Measurements from ENCODE around the gene TGFBR2.
A peak's percentile ranks its signal among the peaks of the same experiment; 100 is the strongest.
"Not testable (repeated sequence)": the region's sequence is repeated elsewhere in the genome, so short reads cannot be mapped to it uniquely, and the experiment has no call there.

Gene TGFBR2

DNA sequence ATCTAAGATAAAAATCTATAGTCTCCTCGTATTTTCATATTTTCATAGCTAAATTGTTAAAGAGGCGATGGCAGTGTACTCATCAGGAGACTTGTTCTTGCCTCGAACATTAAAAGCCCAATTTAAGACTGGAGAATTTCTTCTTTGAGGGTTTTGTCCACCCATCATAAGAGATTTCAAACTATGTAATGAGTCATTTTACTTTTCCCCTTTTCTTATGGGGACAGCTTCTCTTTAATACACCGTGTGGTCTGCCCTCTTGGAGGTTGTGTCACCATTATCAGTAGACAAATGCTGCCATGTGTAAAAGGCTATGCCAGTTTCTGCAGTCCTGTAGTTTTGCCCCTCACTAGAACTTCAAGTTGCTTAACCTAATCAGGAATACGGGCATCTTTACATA lies 16.9 kb downstream of the TGFBR2 start:
- Histone ChIP-seq H3K9ac (ENCODE audit: low read length) (no peak overlapping the region), H3K4me1 (ENCODE audit: control insufficient read depth, insufficient read depth, low read length) (peaks cover 28% of the 10 kb centered on the region)

DNA sequence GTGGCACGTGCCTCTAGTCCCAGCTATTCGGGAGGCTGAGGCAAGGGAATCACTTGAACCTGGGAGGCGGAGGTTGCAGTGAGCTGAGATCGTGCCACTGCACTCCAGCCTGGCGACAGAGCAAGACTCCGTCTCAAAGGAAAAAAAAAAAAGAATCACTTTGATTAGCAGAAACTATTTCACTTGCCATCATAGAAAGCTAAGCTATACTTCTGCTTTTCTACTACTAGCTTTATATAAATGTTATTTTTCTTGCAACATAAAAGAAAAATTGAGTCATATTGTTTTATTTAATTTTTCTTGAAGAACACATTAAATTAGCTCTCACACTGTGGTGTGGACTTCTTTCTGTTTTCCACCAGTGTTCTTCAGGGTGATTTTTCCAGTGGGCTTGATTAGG lies 18.1 kb downstream of the TGFBR2 start:
- peaks cover 38% of the 10 kb centered on the region for H3K4me1 ChIP-seq (ENCODE audit: control insufficient read depth, insufficient read depth, low read length)
- H3K9ac ChIP-seq (ENCODE audit: low read length); H3K9me3 ChIP-seq (ENCODE audit: control insufficient read depth, low read length); H3K36me3 ChIP-seq (ENCODE audit: control insufficient read depth, insufficient read depth, low read length); H3K4me3 ChIP-seq (ENCODE audit: low read length); H3K27me3 ChIP-seq (ENCODE audit: control insufficient read depth, insufficient read depth, low read length): not testable (repeated sequence)

More for the DNA sequence above, 16.9 kb downstream of the TGFBR2 start:
- H3K9me3 ChIP-seq (ENCODE audit: control insufficient read depth, low read length): no peaks in the 10 kb centered on the region
- H3K36me3 ChIP-seq (ENCODE audit: control insufficient read depth, insufficient read depth, low read length): peaks cover 4% of the 10 kb centered on the region
- no peaks in the 10 kb centered on the region for H3K27me3 ChIP-seq (ENCODE audit: control insufficient read depth, insufficient read depth, low read length)
- no peak overlapping the region for H3K4me3 ChIP-seq (ENCODE audit: low read length)

DNA sequence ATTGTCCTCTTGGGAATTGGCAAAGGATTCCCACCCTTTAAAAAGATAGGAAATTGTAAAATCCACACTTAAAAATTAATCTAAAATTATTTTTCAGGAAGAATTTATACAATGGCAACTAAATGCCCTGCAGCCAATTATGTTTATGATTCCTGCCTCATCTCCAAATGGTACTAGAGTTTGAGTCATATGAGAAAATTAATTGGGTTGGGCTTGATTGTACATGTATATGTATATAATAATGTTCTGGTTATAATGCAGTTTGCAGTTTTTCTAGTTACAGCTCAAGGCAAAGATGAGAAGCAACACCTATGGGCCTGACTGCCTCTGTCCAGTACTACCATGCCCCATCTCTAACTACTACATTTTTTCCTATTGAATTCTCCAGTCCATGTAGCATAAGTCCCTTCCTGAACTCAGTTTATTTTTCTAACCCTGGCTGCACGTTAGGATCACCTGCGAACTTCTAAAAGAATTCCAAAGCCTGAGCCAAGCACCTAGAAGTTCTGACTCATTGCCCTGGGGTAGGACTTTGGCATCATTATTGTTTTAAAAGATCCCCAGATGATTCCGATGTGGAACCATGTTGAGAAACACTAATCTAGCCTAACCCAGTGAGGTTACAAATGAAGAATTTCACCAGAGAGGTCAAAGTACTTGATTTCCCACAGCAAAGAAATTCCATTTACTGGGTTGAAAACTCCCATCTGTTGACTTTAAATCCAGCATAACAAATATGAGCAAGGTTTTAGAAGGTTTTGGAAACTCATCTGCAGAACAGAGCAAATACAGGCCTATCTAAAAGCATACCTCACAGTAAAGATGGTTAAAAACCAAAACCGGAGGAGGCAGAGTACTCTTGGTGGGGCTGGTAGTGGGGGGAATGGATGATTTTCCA lies 19.4 kb downstream of the TGFBR2 start:
- Histone ChIP-seq H3K4me1 (ENCODE audit: control insufficient read depth, insufficient read depth, low read length) (peaks cover 43% of the 10 kb centered on the region), H3K9me3 (ENCODE audit: control insufficient read depth, low read length) (no peaks in the 10 kb centered on the region), H3K9ac (ENCODE audit: low read length) (no peak overlapping the region), H3K36me3 (ENCODE audit: control insufficient read depth, insufficient read depth, low read length) (peaks cover 4% of the 10 kb centered on the region), H3K4me3 (ENCODE audit: low read length) (no peak overlapping the region), H3K27me3 (ENCODE audit: control insufficient read depth, insufficient read depth, low read length) (no peaks in the 10 kb centered on the region)

DNA sequence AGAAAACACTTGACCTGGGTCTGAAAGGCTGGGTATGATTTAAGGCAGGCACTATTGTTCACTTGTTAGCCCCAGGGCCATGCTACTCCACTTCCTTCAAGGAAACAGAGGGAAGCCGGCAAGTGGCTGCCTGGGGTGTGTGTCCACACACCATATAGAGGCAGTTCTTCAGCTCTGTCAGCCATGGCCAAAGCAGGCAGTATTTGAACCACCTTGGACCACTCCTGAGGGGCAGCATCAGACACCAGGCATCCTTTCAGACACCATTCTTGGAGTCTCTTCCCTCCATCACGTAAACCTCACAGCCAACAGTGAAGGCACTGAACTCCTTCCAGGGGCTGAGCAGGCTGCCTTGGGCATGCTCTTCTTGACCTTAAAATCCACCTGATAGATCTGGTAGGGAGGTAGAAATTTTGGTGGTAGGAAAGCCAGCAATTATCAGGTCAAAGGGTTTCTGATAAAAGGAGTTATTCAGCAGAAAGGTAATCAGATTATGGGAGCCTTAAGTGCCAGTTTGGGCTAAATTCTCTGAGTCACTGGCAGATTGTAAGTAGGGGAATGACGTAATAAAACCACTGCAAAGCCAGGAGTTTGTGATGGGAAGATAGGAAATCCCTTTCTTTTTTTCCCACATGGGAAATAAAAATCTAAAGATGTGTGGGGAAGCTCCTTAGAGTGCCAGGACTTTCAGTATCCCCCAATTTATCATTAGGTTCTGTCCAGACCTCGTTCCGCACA lies 20.2 kb downstream of the TGFBR2 start:
- Histone ChIP-seq H3K27me3 (ENCODE audit: control insufficient read depth, insufficient read depth, low read length) (no peaks in the 10 kb centered on the region), H3K9me3 (ENCODE audit: control insufficient read depth, low read length) (no peaks in the 10 kb centered on the region), H3K9ac (ENCODE audit: low read length) (no peak overlapping the region), H3K36me3 (ENCODE audit: control insufficient read depth, insufficient read depth, low read length) (peaks cover 4% of the 10 kb centered on the region), H3K4me3 (ENCODE audit: low read length) (no peak overlapping the region), H3K4me1 (ENCODE audit: control insufficient read depth, insufficient read depth, low read length) (peaks cover 43% of the 10 kb centered on the region)

DNA sequence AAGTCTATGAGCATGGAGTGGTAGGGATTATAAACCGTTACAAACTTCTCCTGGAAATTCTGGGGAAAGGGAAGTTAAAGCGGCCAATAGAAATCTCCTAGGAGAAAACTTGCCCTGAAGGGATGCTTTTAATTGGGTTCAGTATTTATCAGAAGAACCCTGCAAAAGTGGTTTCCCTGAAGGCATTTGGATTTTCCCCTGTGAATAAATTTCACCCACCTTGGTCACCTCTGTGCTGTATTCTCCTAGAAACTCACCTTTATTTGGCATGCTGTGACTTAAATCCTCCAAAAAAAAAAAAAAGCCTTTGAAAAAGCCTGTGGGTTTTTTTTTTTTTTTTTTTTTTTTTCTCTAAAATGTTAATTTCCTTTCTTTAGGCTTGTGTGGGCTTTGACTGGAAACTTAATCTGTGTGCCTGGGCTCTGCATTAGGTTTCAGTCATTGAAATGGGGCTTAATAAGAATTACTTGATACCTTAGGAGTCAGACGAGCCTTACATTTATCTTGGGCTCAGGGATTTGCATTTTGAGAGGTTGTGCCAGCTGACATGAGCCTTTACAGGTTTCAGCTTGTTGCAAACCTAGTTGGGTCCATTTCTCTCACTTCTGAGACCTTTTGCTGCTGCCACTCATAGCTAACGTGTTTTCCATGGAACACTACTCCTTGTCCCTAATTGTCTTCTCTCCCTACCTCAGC lies 22.0 kb downstream of the TGFBR2 start:
- H3K4me1 ChIP-seq (ENCODE audit: control insufficient read depth, insufficient read depth, low read length): peaks cover 41% of the 10 kb centered on the region

DNA sequence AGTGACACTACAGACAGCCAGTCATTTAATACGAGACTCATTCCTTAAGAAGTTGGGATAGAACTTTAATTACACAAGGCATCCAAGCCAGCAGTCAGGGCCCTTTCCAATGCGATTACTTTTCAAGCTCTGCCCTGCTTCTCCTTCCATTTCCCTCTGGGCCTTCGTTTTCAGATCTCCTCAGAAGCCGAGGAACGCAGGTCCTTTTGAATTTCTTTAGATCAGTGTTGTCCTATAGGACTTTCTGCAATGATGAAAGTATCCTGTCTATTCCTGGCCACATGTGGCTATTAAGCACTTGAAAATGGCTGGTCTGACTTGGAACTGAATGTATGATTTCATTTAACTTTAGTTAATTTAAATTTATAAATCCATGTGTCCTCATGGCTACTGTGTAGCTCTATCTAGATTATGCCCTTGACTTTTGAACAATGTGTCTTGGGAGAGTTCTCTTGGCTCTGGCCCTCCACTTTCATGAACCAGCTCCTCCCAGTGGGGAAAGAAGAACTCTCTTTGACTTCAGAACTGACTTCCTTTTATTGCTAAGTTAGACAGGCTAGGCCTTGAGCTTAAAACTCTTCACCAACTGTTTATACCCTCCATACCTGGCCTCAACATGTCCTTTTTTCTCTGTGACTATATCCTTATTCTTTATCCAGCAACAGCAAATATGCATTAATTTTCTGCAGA lies 22.6 kb downstream of the TGFBR2 start:
- Histone ChIP-seq H3K4me3 (ENCODE audit: low read length) (no peak overlapping the region), H3K4me1 (ENCODE audit: control insufficient read depth, insufficient read depth, low read length) (peaks cover 41% of the 10 kb centered on the region), H3K27me3 (ENCODE audit: control insufficient read depth, insufficient read depth, low read length) (no peaks in the 10 kb centered on the region), H3K9me3 (ENCODE audit: control insufficient read depth, low read length) (no peaks in the 10 kb centered on the region), H3K36me3 (ENCODE audit: control insufficient read depth, insufficient read depth, low read length) (no peaks in the 10 kb centered on the region), H3K9ac (ENCODE audit: low read length) (peak overlapping the region; percentile 13)

More for the DNA sequence above, 22.0 kb downstream of the TGFBR2 start:
- no peaks in the 10 kb centered on the region for H3K9me3 ChIP-seq (ENCODE audit: control insufficient read depth, low read length)
- H3K36me3 ChIP-seq (ENCODE audit: control insufficient read depth, insufficient read depth, low read length): peaks cover 3% of the 10 kb centered on the region
- H3K9ac ChIP-seq (ENCODE audit: low read length): peak overlapping the region; percentile 13
- H3K4me3 ChIP-seq (ENCODE audit: low read length): no peak overlapping the region
- H3K27me3 ChIP-seq (ENCODE audit: control insufficient read depth, insufficient read depth, low read length): no peaks in the 10 kb centered on the region

DNA sequence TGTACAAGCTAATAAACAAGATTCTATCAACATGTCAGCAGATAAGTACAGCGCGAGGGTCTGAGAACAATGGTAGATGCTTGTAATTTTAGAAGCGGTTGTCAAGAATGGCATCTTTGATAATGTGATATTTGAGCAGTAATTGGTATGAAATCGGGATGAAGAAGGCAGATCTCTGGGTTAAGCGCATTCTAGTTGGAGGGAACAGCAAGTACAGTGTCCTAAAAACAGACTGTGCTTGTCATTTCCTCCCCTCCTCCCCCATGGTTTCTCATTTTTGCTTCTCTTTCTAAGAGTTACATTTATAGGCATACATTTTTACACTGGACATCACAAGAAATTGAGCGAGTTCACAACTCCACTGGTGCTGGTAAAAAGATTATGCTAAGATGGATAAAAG lies 23.3 kb downstream of the TGFBR2 start:
- Histone ChIP-seq H3K9me3 (ENCODE audit: control insufficient read depth, low read length) (no peaks in the 10 kb centered on the region), H3K9ac (ENCODE audit: low read length) (no peak overlapping the region), H3K36me3 (ENCODE audit: control insufficient read depth, insufficient read depth, low read length) (no peaks in the 10 kb centered on the region), H3K27me3 (ENCODE audit: control insufficient read depth, insufficient read depth, low read length) (no peaks in the 10 kb centered on the region), H3K4me3 (ENCODE audit: low read length) (no peak overlapping the region), H3K4me1 (ENCODE audit: control insufficient read depth, insufficient read depth, low read length) (peaks cover 42% of the 10 kb centered on the region)

DNA sequence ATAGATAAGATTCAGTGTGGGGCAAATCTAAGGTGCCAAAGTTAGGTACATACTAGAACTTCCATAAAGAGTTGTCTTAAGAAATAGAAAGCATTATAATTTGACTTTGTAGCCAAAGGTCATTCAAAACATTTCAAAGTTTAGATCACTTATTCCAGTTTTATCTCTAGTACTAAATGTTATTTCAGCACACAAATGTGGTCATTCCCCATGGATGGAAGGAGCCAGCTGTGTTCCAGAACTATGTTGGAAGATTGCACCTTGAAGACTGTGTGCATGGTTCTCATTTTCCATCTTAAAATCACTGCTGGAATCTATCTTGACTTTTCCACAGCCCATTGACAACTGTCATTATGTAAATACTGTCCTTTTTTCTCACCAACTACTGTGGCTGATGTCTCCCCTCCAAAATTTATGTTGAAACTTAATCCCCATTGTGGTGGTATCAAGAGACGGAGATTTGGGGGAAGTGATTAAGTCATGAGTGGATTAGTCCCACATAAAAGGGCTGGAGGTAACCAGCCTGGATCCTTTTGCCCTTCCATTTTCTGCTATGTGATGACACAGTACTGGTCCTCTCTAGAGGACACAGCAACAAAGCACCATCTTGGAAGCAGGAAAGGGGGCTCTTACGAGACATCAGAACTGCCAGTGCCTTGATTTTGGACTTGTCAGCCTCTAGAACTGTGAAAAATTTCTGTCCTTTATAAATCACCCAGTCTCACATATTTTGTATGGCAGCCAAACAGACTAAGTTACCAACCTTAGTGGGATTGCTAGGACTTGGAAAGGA lies 24.0 kb downstream of the TGFBR2 start:
- no peak overlapping the region for H3K9ac ChIP-seq (ENCODE audit: low read length)
- no peaks in the 10 kb centered on the region for H3K36me3 ChIP-seq (ENCODE audit: control insufficient read depth, insufficient read depth, low read length)
- no peak overlapping the region for H3K4me3 ChIP-seq (ENCODE audit: low read length)
- no peaks in the 10 kb centered on the region for H3K27me3 ChIP-seq (ENCODE audit: control insufficient read depth, insufficient read depth, low read length)
- no peaks in the 10 kb centered on the region for H3K9me3 ChIP-seq (ENCODE audit: control insufficient read depth, low read length)
- H3K4me1 ChIP-seq (ENCODE audit: control insufficient read depth, insufficient read depth, low read length): peaks cover 46% of the 10 kb centered on the region

DNA sequence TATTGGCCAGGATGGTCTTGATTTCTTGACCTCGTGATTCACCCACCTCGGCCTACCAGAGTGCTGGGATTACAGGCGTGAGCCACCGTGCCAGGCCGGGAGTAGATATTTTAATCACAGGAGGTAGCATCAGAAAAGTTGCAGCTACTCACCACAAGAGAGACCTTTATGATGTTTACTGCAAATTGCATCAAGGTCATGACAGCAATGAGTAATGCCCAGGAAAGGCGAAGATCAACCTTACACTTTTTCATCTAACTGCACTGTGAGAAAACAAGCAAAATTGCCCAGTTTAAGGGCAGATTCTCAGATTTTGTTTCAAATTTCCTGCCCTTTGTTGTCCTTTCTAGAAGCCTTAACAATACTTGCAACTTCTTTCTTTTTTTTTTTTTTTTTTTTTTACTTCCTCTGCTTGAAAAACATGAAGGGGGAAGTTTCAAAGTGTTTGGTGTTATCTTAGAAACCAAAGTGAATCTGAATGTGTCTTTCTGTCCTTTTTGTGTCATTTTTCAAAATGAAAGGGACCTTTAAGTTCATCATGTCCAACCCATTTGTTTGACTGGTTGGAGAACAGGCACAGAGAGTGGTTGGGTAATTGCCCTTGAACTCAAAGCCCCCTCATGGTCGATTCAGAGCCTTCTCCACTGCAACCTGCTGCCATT lies 25.0 kb downstream of the TGFBR2 start:
- Histone ChIP-seq H3K9me3 (ENCODE audit: control insufficient read depth, low read length) (no peaks in the 10 kb centered on the region), H3K9ac (ENCODE audit: low read length) (no peak overlapping the region), H3K4me1 (ENCODE audit: control insufficient read depth, insufficient read depth, low read length) (peaks cover 42% of the 10 kb centered on the region), H3K4me3 (ENCODE audit: low read length) (no peak overlapping the region), H3K27me3 (ENCODE audit: control insufficient read depth, insufficient read depth, low read length) (no peaks in the 10 kb centered on the region), H3K36me3 (ENCODE audit: control insufficient read depth, insufficient read depth, low read length) (no peaks in the 10 kb centered on the region)

DNA sequence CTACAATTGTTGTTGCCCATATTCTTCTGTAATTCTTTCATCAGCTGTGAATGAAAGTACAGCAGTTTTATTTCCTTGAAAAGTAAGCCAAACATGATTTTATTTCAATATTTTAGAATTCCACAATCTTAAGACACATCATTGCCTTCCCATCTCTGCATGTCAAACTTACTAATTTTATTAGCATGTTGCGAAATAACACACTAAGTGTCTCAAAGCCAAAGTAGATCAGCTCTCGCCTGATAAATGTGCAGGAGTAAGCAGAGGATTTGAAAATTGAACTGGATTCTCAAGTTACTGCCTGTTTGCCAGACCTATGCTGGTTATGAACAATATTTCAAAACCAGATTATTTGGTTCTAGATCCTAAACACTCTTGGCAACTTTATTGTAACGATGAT lies 25.7 kb downstream of the TGFBR2 start:
- no peak overlapping the region for H3K4me3 ChIP-seq (ENCODE audit: low read length)
- H3K4me1 ChIP-seq (ENCODE audit: control insufficient read depth, insufficient read depth, low read length): peaks cover 35% of the 10 kb centered on the region
- H3K9me3 ChIP-seq (ENCODE audit: control insufficient read depth, low read length): no peaks in the 10 kb centered on the region
- no peaks in the 10 kb centered on the region for H3K36me3 ChIP-seq (ENCODE audit: control insufficient read depth, insufficient read depth, low read length)
- H3K27me3 ChIP-seq (ENCODE audit: control insufficient read depth, insufficient read depth, low read length): no peaks in the 10 kb centered on the region
- no peak overlapping the region for H3K9ac ChIP-seq (ENCODE audit: low read length)

DNA sequence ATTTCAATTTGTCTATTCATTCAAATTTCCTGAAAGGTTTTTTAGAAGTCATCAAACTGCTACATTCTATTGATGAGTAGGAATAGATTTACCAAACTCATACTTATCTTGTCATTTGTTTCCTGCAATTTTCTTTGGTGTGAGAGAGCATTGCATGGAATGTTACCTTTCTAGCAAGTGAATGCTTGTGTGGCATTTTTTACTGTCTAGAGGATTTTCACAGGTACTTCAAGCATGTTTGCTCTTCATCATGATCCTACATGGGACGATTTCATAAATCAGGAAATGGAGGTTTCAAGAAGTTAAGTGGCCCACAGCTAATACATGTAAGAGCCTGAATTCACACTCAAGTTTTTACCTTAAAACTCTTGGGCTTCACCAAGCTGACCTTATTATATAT lies 26.1 kb downstream of the TGFBR2 start:
- Histone ChIP-seq H3K4me3 (ENCODE audit: low read length) (no peak overlapping the region), H3K9me3 (ENCODE audit: control insufficient read depth, low read length) (no peaks in the 10 kb centered on the region), H3K36me3 (ENCODE audit: control insufficient read depth, insufficient read depth, low read length) (no peaks in the 10 kb centered on the region), H3K27me3 (ENCODE audit: control insufficient read depth, insufficient read depth, low read length) (no peaks in the 10 kb centered on the region), H3K4me1 (ENCODE audit: control insufficient read depth, insufficient read depth, low read length) (peaks cover 35% of the 10 kb centered on the region), H3K9ac (ENCODE audit: low read length) (no peak overlapping the region)
